Osteoblast (primary cell): ENCODE data around the gene FBXL2. TPM values are rescaled to one million over a fixed set of nuclear protein-coding genes. Genes with fewer than 3 reads are reported as not detected.

Experiments used
- DNase-seq: peaks from one replicate; pipeline ENCODE4 v3.0.0; 2011; ENCODE audit warnings: low spot score, mixed read lengths; ENCODE audit not compliant: insufficient read length; ENCODE audit errors: missing footprints
- H2AFZ ChIP-seq: 2 replicates; pipeline ENCODE4 v1.6.0; 2011; ENCODE audit warnings: mild to moderate bottlenecking, low read length
- H3K27ac ChIP-seq: 2 replicates; pipeline ENCODE4 v1.5.1; 2011; ENCODE audit warnings: mild to moderate bottlenecking, low read depth, low read length, moderate library complexity
- H3K27me3 ChIP-seq: 2 replicates; pipeline ENCODE4 v1.6.0; 2012; ENCODE audit warnings: mild to moderate bottlenecking, control low read depth, inconsistent platforms, low read length, moderate library complexity; ENCODE audit not compliant: insufficient read depth
- H3K36me3 ChIP-seq: 2 replicates; pipeline ENCODE4 v1.5.1; 2011; ENCODE audit warnings: mild to moderate bottlenecking, low read length, control low read depth, moderate library complexity; ENCODE audit not compliant: insufficient read depth
- H3K4me1 ChIP-seq: 2 replicates; pipeline ENCODE4 v1.5.1; 2011; ENCODE audit warnings: mild to moderate bottlenecking, low read length, control low read depth, moderate library complexity; ENCODE audit not compliant: insufficient read depth
- H3K4me2 ChIP-seq: 2 replicates; pipeline ENCODE4 v1.6.0; 2011; ENCODE audit warnings: mild to moderate bottlenecking, low read length; ENCODE audit not compliant: insufficient read depth
- H3K4me3 ChIP-seq: fragments of 200-600 bp; sonication (generic); 3 replicates; pipeline ENCODE4 v1.5.1; 2012; ENCODE audit warnings: mild to moderate bottlenecking, low read length, inconsistent platforms; ENCODE audit not compliant: insufficient read depth
- H3K79me2 ChIP-seq: 2 replicates; pipeline ENCODE4 v1.6.0; 2012; ENCODE audit warnings: mild to moderate bottlenecking, low read length, control low read depth, inconsistent platforms; ENCODE audit not compliant: insufficient read depth
- H3K9me3 ChIP-seq: 2 replicates; pipeline ENCODE4 v1.5.1; 2011; ENCODE audit warnings: low read depth, low read length, control low read depth
- H4K20me1 ChIP-seq: 2 replicates; pipeline ENCODE4 v1.6.0; 2012; ENCODE audit warnings: mild to moderate bottlenecking, low read length, control low read depth; ENCODE audit not compliant: insufficient read depth
- CTCF ChIP-seq: IDR thresholded peaks from 2 replicates; pipeline ENCODE4 v1.5.1; 2011; ENCODE audit warnings: mild to moderate bottlenecking, low read depth, low read length, moderate library complexity; ENCODE audit errors: extremely low read depth
- total RNA-seq: library from RNA; depleted of rRNA; stranded (reverse); fragments of >200 nt; gene quantifications from 2 replicates; pipeline ENCODE4 v1.2.3, GENCODE V29; 2012

FBXL2 gene
- total RNA-seq, 1 donor = 23.2 TPM

DNA sequence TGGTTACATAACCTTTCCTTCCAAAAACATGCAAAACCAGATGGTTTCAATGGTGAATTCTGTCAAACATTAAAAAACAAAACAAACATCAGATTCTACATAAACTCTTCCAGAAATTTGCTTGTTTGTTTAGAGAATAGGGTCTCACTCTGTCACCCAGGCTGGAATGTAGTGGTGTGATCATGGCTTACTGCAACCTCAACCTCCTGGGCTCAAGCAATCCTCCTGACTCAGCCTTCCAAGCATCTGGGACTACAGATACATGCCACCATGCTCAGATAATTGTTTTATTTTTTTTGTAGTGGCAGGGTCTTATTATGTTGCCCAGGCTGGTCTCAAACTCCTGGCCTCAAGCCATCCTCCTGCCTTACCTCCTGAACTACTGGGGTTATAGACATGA, 36.1 kb downstream of the FBXL2 start:
- no peak for DNase-seq
- no peak overlapping the region for H3K4me2 ChIP-seq
- no peaks in the 10 kb centered on the region for H3K36me3 ChIP-seq
- no peaks in the 10 kb centered on the region for H4K20me1 ChIP-seq
- no peak overlapping the region for H2AFZ ChIP-seq
- TF ChIP-seq CTCF = no peak
- peaks cover 15% of the 10 kb centered on the region for H3K79me2 ChIP-seq
- H3K9me3 ChIP-seq = peaks cover 2% of the 10 kb centered on the region
- H3K27ac ChIP-seq = no peak overlapping the region
- no peaks in the 10 kb centered on the region for H3K27me3 ChIP-seq
- no peak overlapping the region for H3K4me3 ChIP-seq
- H3K4me1 ChIP-seq = peaks cover 14% of the 10 kb centered on the region

DNA sequence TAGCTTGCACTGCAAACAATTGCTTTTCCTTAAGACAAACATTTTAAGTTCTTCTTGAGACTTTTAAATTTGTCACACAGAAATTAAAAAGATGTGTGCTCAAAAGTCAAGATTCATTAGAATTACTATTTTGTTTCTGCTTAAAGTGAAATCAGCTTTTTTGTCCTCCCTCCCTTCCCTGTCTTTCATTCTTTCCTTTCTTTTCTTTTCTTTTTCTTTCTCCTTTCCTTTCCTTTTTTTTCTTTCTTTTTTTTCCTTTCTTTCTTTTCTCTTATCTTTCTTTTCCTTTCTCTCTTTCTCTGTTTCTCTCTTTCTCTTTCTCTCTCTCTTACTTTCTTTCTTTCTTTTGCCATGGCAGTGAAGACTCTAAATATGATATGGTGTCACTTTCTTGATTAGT, 37.8 kb downstream of the FBXL2 start:
- peaks cover 2% of the 10 kb centered on the region for H3K9me3 ChIP-seq
- peaks cover 20% of the 10 kb centered on the region for H3K4me1 ChIP-seq
- no peak for TF ChIP-seq CTCF
- no peaks in the 10 kb centered on the region for H4K20me1 ChIP-seq
- H3K4me2 ChIP-seq = peak overlapping the region; percentile 1
- no peak for DNase-seq
- H3K27ac ChIP-seq = peak overlapping the region; percentile 1
- H3K36me3 ChIP-seq = no peaks in the 10 kb centered on the region
- H3K79me2 ChIP-seq = peaks cover 13% of the 10 kb centered on the region
- H3K4me3 ChIP-seq = no peak overlapping the region
- no peaks in the 10 kb centered on the region for H3K27me3 ChIP-seq
- no peak overlapping the region for H2AFZ ChIP-seq

GRCh38 chr3:33315826-33316225, 38.6 kb downstream of the FBXL2 start:
- no peak overlapping the region for H2AFZ ChIP-seq
- no peak for TF ChIP-seq CTCF
- DNase-seq = peak; percentile 5
- H4K20me1 ChIP-seq = no peaks in the 10 kb centered on the region
- no peaks in the 10 kb centered on the region for H3K27me3 ChIP-seq
- no peaks in the 10 kb centered on the region for H3K36me3 ChIP-seq
- no peak overlapping the region for H3K4me3 ChIP-seq
- H3K4me2 ChIP-seq = peak overlapping the region; percentile 1
- peaks cover 20% of the 10 kb centered on the region for H3K4me1 ChIP-seq
- peak overlapping the region; percentile 1 for H3K27ac ChIP-seq
- H3K9me3 ChIP-seq = peaks cover under 1% of the 10 kb centered on the region
- H3K79me2 ChIP-seq = peaks cover 13% of the 10 kb centered on the region

- TF ChIP-seq CTCF = no peak
- peak; percentile 49 for DNase-seq
- H3K27me3 ChIP-seq = no peaks in the 10 kb centered on the region
- H3K4me3 ChIP-seq = no peak overlapping the region
- no peak overlapping the region for H3K27ac ChIP-seq
- no peaks in the 10 kb centered on the region for H3K36me3 ChIP-seq
- H4K20me1 ChIP-seq = no peaks in the 10 kb centered on the region
- peaks cover 18% of the 10 kb centered on the region for H3K79me2 ChIP-seq
- H2AFZ ChIP-seq = no peak overlapping the region
- no peak overlapping the region for H3K4me2 ChIP-seq
- peaks cover 20% of the 10 kb centered on the region for H3K4me1 ChIP-seq
- no peaks in the 10 kb centered on the region for H3K9me3 ChIP-seq
Measured at GRCh38 chr3:33317963-33318709, 40.9 kb downstream of the FBXL2 start.
